ENCODE results near the gene NRAP. TPM values are rescaled to one million over a fixed set of nuclear protein-coding genes. Genes with fewer than 3 reads are reported as not detected.

Gene NRAP
- polyA plus RNA-seq, 1 donor from 2014 or later, result not detected

GRCh38 chr10:113618338-113618737, 45.5 kb downstream of the NRAP start:
- H3K79me2 ChIP-seq (replicated peaks; ENCODE audit: insufficient read depth, low read length), result no peaks in the 10 kb centered on the region
- H3K9ac ChIP-seq (ENCODE audit: low read length), result no peak overlapping the region
- H3K9me3 ChIP-seq (ENCODE audit: low read length), result no peaks in the 10 kb centered on the region
- H3K27ac ChIP-seq (ENCODE audit: low read length), result no peak overlapping the region
- no peak overlapping the region for H3K4me3 ChIP-seq (ENCODE audit: low read length)
- no peaks in the 10 kb centered on the region for H3K27me3 ChIP-seq (ENCODE audit: insufficient read depth, low read depth, low read length)
- no peak overlapping the region for H3K4me2 ChIP-seq (ENCODE audit: low read length)
- no peaks in the 10 kb centered on the region for H3K9me2 ChIP-seq (ENCODE audit: insufficient read depth, low read length)
- no peaks in the 10 kb centered on the region for H3F3A ChIP-seq (ENCODE audit: insufficient read depth, low read length, poor library complexity, severe bottlenecking)
- H3K36me3 ChIP-seq (ENCODE audit: insufficient read depth, low read length), result no peaks in the 10 kb centered on the region
- H4K20me1 ChIP-seq (ENCODE audit: insufficient read depth), result no peaks in the 10 kb centered on the region
- no peak for TF ChIP-seq EP300 (conservative IDR thresholded peaks at IDR 0.05; ENCODE audit: poor library complexity, severe bottlenecking)
- H2AFZ ChIP-seq (ENCODE audit: low read depth, low read length), result no peak overlapping the region

GRCh38 chr10:113617086-113617485, 46.8 kb downstream of the NRAP start:
- no peak overlapping the region for H3K4me3 ChIP-seq (ENCODE audit: low read length)
- no peak overlapping the region for H3K27ac ChIP-seq (ENCODE audit: low read length)
- no peak for TF ChIP-seq POLR2AphosphoS5 (IDR thresholded peaks at IDR 0.05)
- no peak for TF ChIP-seq SMC3 (conservative IDR thresholded peaks at IDR 0.05; ENCODE audit: poor library complexity)
- TF ChIP-seq REST (IDR thresholded peaks at IDR 0.05; ENCODE audit: borderline replicate concordance), result no peak
- no peak for TF ChIP-seq CTCF (IDR thresholded peaks at IDR 0.05; ENCODE audit: poor library complexity, severe bottlenecking)
- TF ChIP-seq RAD21 (conservative IDR thresholded peaks at IDR 0.05), result no peak
- no peak for TF ChIP-seq EP300 (conservative IDR thresholded peaks at IDR 0.05; ENCODE audit: poor library complexity, severe bottlenecking)
- no peak for TF ChIP-seq TAF1 (IDR thresholded peaks at IDR 0.05; ENCODE audit: low read depth)
- no peak for TF ChIP-seq EZH2 (IDR thresholded peaks at IDR 0.05; ENCODE audit: borderline replicate concordance, insufficient read depth, low read length, poor library complexity, severe bottlenecking)
- TF ChIP-seq MXI1 (conservative IDR thresholded peaks at IDR 0.05; ENCODE audit: poor library complexity, severe bottlenecking), result no peak
- no peaks in the 10 kb centered on the region for H3F3A ChIP-seq (ENCODE audit: insufficient read depth, low read length, poor library complexity, severe bottlenecking)
- H4K20me1 ChIP-seq (ENCODE audit: insufficient read depth), result no peaks in the 10 kb centered on the region
- H3K4me2 ChIP-seq (ENCODE audit: low read length), result no peak overlapping the region
- H3K36me3 ChIP-seq (ENCODE audit: insufficient read depth, low read length), result no peaks in the 10 kb centered on the region
- no peaks in the 10 kb centered on the region for H3K27me3 ChIP-seq (ENCODE audit: insufficient read depth, low read depth, low read length)
- H2AFZ ChIP-seq (ENCODE audit: low read depth, low read length), result no peak overlapping the region
- no peak overlapping the region for H3K9ac ChIP-seq (ENCODE audit: low read length)
- H3K9me3 ChIP-seq (ENCODE audit: low read length), result no peaks in the 10 kb centered on the region
- no peaks in the 10 kb centered on the region for H3K9me2 ChIP-seq (ENCODE audit: insufficient read depth, low read length)
- H3K79me2 ChIP-seq (replicated peaks; ENCODE audit: insufficient read depth, low read length), result no peaks in the 10 kb centered on the region

Data from neural cell (in vitro differentiated cells).